ENCODE measurements around the gene KLF7.

KLF7 gene

DNA sequence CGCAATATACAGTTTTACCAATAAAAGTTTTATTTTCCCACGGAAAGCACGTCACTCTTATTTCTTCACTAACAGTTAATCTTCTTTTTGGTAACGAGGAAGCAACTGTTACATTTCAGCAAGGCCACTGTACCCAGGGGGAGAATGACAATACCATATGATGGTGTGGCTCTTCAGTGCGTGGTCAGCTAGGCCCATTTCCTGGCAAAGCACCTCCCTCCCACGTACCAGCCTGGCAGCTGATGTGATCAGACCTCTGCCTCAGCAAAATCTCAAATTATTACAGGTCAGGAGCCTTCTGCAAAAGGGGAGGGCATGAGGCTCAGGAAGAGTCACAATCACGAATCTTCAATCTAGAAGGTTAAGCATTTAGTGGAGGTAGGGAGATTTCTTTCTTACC is 55.4 kb downstream of the KLF7 start:
- ATAC-seq = no peak
- no peak for TF ChIP-seq CSDC2 (CRISPR knock-in tag; IDR thresholded peaks at IDR 0.05)
- TF ChIP-seq TOX (CRISPR knock-in tag; IDR thresholded peaks at IDR 0.05; ENCODE audit: borderline replicate concordance) = no peak
- no peak for TF ChIP-seq ZNF70 (CRISPR knock-in tag; IDR thresholded peaks at IDR 0.05)
- TF ChIP-seq PPARA (CRISPR knock-in tag; IDR thresholded peaks at IDR 0.05; ENCODE audit: borderline replicate concordance) = no peak
- no peak for TF ChIP-seq RARB (CRISPR knock-in tag; IDR thresholded peaks at IDR 0.05)
- no peak for TF ChIP-seq ZNF565 (CRISPR knock-in tag; conservative IDR thresholded peaks at IDR 0.05; ENCODE audit: low read depth)
- TF ChIP-seq TCF4 (CRISPR knock-in tag; IDR thresholded peaks at IDR 0.05; ENCODE audit: borderline replicate concordance) = no peak
- TF ChIP-seq ARNTL (CRISPR knock-in tag; IDR thresholded peaks at IDR 0.05; ENCODE audit: borderline replicate concordance, low read depth) = no peak
- no peak for TF ChIP-seq BACH2 (CRISPR knock-in tag; IDR thresholded peaks at IDR 0.05; ENCODE audit: borderline replicate concordance)
- TF ChIP-seq OSR1 (CRISPR knock-in tag; IDR thresholded peaks at IDR 0.05) = no peak
- no peak for TF ChIP-seq SNAI2 (CRISPR knock-in tag; IDR thresholded peaks at IDR 0.05)
- no peak for TF ChIP-seq ISL1 (CRISPR knock-in tag; IDR thresholded peaks at IDR 0.05)
- TF ChIP-seq GLIS3 (CRISPR knock-in tag; IDR thresholded peaks at IDR 0.05) = no peak
- TF ChIP-seq ZFP3 (CRISPR knock-in tag; IDR thresholded peaks at IDR 0.05) = no peak
- no peak for TF ChIP-seq ESRRG (CRISPR knock-in tag; IDR thresholded peaks at IDR 0.05)

DNA sequence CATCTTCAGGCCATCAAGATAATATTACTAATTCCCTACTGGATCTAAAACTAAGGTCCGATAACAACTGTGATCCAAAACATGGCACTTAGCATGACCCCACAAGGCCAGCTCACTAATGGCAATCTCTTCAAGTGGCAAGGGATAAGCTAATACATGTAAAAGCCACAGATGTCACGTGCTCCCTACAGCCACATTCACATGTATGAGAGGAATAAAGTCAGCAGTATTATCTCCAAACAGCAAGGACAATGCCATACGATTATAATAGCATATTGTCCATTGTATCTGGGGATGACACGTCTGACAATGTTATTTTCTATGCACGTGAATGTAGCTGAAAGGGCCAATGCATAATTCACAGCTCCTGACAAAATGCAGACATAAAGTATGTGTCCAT is 56.0 kb downstream of the KLF7 start:
- TF ChIP-seq BACH2 (CRISPR knock-in tag; IDR thresholded peaks at IDR 0.05; ENCODE audit: borderline replicate concordance) = no peak
- TF ChIP-seq, protein P1, sequence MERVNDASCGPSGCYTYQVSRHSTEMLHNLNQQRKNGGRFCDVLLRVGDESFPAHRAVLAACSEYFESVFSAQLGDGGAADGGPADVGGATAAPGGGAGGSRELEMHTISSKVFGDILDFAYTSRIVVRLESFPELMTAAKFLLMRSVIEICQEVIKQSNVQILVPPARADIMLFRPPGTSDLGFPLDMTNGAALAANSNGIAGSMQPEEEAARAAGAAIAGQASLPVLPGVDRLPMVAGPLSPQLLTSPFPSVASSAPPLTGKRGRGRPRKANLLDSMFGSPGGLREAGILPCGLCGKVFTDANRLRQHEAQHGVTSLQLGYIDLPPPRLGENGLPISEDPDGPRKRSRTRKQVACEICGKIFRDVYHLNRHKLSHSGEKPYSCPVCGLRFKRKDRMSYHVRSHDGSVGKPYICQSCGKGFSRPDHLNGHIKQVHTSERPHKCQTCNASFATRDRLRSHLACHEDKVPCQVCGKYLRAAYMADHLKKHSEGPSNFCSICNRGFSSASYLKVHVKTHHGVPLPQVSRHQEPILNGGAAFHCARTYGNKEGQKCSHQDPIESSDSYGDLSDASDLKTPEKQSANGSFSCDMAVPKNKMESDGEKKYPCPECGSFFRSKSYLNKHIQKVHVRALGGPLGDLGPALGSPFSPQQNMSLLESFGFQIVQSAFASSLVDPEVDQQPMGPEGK (CRISPR knock-in tag; IDR thresholded peaks at IDR 0.05; ENCODE audit: borderline replicate concordance) = no peak
- TF ChIP-seq PPARA (CRISPR knock-in tag; IDR thresholded peaks at IDR 0.05; ENCODE audit: borderline replicate concordance) = no peak
- TF ChIP-seq ZNF8 (CRISPR knock-in tag; IDR thresholded peaks at IDR 0.05) = no peak
- TF ChIP-seq SNAI2 (CRISPR knock-in tag; IDR thresholded peaks at IDR 0.05) = no peak
- no peak for TF ChIP-seq TSHZ2 (CRISPR knock-in tag; IDR thresholded peaks at IDR 0.05)
- TF ChIP-seq ESRRG (CRISPR knock-in tag; IDR thresholded peaks at IDR 0.05) = no peak
- no peak for TF ChIP-seq TOX (CRISPR knock-in tag; IDR thresholded peaks at IDR 0.05; ENCODE audit: borderline replicate concordance)
- no peak for TF ChIP-seq ZFP3 (CRISPR knock-in tag; IDR thresholded peaks at IDR 0.05)
- TF ChIP-seq CSRNP3 (CRISPR knock-in tag; IDR thresholded peaks at IDR 0.05) = no peak
- no peak for TF ChIP-seq ARNTL (CRISPR knock-in tag; IDR thresholded peaks at IDR 0.05; ENCODE audit: borderline replicate concordance, low read depth)
- TF ChIP-seq ZNF70 (CRISPR knock-in tag; IDR thresholded peaks at IDR 0.05) = no peak
- ATAC-seq = no peak

GRCh38 chr2:207108440-207108839 is 57.3 kb downstream of the KLF7 start:
- TF ChIP-seq CSRNP3 (CRISPR knock-in tag; IDR thresholded peaks at IDR 0.05) (no peak), PPARA (CRISPR knock-in tag; IDR thresholded peaks at IDR 0.05; ENCODE audit: borderline replicate concordance) (no peak), BACH2 (CRISPR knock-in tag; IDR thresholded peaks at IDR 0.05; ENCODE audit: borderline replicate concordance) (no peak), ZC3H10 (CRISPR knock-in tag; IDR thresholded peaks at IDR 0.05) (no peak), CREB5 (CRISPR knock-in tag; IDR thresholded peaks at IDR 0.05; ENCODE audit: low read depth) (no peak), ZFP3 (CRISPR knock-in tag; IDR thresholded peaks at IDR 0.05) (no peak), ZNF565 (CRISPR knock-in tag; conservative IDR thresholded peaks at IDR 0.05; ENCODE audit: low read depth) (no peak), TOX (CRISPR knock-in tag; IDR thresholded peaks at IDR 0.05; ENCODE audit: borderline replicate concordance) (no peak)
- TF ChIP-seq, protein P1 (CRISPR knock-in tag; IDR thresholded peaks at IDR 0.05; ENCODE audit: borderline replicate concordance) = no peak
- no peak for ATAC-seq
